Measurements from ENCODE around the gene RNF146.
"Not testable (repeated sequence)": the region's sequence is repeated elsewhere in the genome, so short reads cannot be mapped to it uniquely, and the experiment has no call there.

Gene RNF146

DNA sequence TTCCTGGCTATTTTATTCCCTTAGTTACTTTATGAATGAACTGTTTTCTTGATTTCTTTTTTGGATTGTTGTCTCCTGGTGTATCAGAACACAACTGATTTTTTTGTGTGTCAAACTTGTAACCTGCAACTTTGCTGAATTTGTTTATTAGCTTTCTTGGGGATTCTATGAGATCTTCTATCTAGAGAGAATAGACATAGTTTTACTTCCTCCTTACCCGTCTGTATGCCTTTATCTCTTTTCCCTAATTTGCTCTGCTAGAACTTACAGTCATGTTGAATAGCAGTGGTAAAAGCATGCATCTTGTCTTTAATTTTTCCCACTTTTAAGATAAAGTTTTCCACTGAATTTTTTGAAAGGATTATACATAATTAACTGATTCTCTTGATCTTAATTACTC is 13.2 kb downstream of the RNF146 start:
- no peak overlapping the region for H3K27ac ChIP-seq
- DNase-seq (ENCODE audit: low read depth, low spot score): no peak

DNA sequence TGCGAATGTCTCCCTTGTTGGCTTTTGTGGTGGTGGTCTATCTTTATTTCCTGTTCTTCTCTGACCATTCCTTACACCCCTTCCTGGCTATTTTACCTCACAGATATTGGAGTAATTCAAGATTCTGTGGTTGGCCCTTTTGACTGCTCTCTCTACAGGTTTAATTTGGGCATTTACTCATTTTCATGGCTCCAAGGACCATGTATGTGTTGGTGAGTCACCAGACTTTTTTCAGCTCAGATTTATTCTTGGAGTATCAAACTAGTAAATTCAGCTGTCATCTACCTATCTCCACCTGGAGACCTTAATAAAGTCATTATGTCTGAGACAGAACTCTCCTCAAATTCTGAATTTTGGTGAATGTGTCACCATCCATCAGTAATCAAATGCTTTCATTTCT is 15.5 kb downstream of the RNF146 start:
- no peak for DNase-seq (ENCODE audit: low read depth, low spot score)

DNA sequence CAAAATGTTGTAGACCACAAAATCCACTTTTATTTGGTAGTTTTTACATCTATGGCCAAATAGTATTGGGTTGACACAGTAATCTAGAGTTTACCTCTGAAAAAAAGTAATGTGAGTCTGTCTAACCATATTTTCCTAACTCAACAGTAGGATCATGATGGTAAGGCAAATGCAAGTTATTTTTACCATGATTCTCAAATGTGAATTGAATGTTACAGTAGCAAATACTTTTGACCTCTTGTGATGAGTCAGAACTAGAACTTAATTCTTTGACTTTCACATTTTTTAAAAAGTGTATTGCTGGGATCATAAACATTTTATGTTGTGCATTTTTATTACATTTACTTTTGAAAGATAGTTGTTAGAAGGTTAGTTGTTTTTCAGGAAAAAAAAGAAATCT is 22.0 kb downstream of the RNF146 start:
- H3K27ac ChIP-seq: no peak overlapping the region

More for the DNA sequence above, 15.5 kb downstream of the RNF146 start:
- H3K27ac ChIP-seq: no peak overlapping the region

DNA sequence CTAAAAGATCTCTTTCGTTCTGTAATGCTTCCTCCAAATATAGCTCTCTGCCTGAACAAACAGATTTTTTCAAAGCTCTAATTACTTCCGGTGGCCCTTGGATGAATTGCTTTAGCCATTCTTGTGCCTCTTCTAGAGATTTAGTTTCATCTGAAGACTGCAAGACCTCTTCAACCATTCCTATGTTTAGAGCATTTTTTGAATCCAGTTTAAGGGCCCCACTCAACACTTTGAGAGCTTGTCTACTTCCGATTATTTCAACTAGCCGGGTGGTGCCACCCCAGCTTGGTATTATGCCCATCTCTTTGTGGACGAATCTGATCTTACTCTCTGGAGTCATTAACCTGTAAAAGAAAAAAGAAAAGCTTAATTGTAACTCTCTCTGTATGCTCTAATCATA is 23.3 kb downstream of the RNF146 start:
- no peak overlapping the region for H3K27ac ChIP-seq
- DNase-seq (ENCODE audit: low read depth, low spot score): no peak

More for the DNA sequence above, 22.0 kb downstream of the RNF146 start:
- DNase-seq (ENCODE audit: low read depth, low spot score): no peak

DNA sequence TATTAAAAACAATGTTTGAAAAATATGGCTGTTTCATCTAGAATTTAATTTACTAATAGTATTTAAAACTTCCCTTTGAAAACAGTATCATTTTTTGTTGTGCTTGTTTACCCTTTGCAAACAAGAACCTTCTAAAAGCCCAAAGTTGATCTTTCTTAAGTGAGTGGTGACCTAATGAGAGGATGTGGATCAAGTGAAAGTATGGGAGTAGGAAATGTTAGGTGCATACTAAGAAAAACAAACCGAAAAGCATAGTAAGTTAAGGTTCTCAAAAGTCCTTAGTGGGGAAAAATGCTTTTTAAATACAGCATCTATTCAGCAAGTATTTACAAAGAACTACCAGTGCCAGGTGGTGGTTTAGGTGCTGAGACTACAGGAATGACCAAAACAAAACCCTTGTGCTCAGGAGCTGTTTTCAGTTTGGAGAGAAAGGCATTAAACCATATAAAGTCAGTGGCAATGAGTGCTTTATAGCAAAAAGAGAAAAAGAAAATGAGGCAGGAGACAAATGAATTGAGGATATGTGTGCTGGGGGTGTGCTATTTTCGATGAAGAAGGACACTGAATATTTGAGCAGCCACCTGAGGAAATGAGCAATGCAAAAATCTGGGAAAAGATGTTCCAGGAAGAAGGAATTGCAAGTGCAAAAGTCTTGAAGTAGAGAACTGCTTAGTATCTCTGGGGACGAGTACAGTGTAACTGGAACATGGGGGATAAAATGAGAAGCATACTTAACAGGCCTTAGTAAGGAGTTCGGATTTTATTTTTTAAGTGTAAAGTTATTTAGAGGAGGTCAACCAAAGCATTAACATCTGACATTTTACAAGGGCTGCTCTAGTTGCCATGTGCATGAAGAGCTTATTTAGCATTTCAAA is 24.0 kb downstream of the RNF146 start:
- no peak overlapping the region for H3K27ac ChIP-seq
- no peak for DNase-seq (ENCODE audit: low read depth, low spot score)

DNA sequence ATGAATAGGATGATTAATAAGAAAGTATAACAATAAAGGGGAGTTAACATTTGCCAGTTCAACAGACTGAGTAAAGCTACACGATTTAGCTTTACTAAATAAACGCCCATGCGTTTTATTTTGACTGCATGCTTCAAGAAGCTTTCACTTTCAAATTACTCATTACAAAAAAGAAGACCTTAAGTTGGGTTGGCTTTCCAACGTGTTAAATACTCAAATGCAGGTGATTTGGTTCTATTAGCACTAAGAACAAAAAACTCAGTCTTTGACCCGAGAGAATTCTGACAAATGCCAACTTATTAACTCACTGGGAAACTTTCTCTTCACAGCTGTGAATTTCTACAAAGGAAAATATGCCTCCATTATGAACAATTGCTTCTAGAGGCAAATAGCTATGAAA is 24.8 kb downstream of the RNF146 start:
- no peak overlapping the region for H3K27ac ChIP-seq
- DNase-seq (ENCODE audit: low read depth, low spot score): no peak

DNA sequence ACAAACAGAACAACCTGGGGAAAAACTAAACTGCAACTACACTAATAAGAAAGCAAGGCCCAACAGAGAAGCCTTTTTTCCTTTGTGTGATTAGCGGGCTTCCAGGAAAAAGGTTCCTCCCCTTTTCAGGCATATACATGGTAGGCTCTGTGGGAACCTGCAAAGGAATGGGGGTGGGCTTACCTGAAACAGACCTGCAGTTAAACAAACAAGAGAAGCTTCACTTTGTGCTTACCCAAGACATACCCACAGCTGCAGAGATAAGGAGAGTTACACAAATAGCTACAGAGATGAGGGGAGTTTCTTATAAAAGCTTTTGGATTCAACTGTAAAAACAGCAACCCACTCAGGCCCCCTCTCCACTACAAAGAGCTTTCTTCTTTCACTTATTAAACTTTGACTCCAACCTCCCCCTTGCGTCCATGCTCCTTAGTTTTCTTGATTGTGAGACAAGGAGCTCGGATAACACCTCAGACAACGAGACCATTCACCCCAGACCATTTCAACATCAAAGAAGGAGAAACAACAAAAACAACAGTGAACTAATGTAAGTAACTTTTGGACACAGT is 30.9 kb downstream of the RNF146 start:
- H3K27ac ChIP-seq: no peak overlapping the region
- no peak for DNase-seq (ENCODE audit: low read depth, low spot score)

DNA sequence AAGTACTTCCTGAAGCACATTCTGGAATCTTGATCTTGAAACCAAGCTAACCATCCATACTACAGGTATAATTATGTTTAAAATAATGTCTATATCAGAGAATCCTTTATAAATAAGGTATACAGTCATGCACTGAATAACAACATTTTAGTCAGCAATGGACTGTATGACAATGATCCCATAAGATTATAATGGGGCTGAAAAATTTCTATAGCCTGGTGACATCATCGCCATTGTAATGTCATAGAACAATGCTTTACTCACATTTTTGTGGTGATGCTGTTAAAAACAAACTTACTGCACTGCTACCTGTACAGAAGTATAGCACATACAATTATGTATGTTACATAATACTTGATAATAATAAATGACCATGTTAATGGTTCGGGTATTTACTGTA is 31.8 kb downstream of the RNF146 start:
- no peak for DNase-seq (ENCODE audit: low read depth, low spot score)
- no peak overlapping the region for H3K27ac ChIP-seq

DNA sequence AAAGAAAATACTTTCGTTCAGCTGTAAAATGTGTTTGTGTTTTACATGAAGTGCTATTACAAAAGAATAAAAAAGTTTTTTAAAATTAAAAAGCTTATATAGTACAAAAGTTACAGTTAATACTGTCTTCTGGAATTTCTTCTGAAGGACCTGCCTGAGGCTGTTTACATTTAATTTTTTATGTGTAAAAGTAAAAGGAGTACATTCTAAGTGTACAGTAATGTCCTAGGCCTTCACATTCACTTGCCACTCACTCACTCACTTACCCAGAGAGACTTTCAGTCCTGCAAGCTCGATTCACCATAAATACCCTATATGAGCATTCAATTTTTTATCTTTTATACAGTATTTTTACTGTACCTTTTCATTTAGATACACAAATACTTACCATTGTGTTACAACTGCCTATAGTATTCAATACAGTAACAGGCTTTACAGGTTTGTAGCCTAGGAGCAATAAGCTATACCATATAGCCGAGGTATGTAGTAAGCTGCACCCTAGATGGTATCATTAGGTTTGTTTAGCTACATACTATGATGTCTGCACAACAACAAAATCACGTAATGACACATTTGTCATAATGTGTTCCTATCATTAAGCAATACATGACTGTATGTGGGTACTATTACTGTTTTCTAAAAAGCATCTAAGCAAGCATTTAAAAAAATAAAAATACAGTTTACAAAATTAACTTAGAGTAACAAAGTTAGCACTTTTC is 33.0 kb downstream of the RNF146 start:
- no peak overlapping the region for H3K27ac ChIP-seq
- DNase-seq (ENCODE audit: low read depth, low spot score): no peak

DNA sequence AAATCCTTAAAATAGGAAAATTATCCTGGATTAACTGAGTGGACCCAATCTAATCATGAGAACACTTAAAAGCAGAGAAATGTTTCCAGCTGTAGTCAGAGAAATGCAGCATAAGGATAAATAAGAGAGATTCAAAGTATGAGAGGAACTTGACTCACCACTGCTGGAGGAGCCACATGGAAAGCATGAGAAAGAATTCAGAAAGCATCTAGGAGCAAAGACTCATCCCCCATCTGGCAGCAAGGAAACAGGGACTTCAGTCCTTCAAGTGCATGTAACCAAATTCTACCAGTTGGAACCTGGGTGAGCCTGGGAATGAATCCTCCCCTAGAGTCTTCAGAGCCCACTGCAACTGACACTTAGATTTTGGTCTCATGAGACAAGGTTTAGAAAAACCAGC is 33.7 kb downstream of the RNF146 start:
- no peak overlapping the region for H3K27ac ChIP-seq
- no peak for DNase-seq (ENCODE audit: low read depth, low spot score)

DNA sequence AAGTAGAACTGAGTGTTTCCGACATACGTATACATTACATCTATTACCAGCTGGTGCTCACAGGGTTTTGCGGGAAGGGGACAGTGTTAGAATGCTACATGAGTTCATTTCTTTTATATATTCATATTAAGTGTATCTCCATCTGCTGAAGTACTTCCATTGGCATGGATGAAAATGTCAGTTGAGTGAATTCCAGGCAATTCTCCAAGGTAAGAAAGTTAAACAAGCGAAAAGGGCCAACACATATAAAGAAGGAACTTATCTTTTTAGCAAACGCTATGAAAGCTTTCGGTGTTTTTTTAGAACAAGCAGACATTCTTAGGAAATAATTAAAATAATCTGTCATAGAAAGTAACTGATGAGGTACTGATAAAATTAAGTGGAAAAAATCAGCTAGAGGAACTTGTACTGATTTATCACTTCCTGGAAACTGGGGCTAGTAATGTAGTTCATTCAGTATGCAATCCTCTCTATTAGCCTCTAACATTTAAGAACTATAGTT is 34.6 kb downstream of the RNF146 start:
- H3K27ac ChIP-seq: no peak overlapping the region
- no peak for DNase-seq (ENCODE audit: low read depth, low spot score)

DNA sequence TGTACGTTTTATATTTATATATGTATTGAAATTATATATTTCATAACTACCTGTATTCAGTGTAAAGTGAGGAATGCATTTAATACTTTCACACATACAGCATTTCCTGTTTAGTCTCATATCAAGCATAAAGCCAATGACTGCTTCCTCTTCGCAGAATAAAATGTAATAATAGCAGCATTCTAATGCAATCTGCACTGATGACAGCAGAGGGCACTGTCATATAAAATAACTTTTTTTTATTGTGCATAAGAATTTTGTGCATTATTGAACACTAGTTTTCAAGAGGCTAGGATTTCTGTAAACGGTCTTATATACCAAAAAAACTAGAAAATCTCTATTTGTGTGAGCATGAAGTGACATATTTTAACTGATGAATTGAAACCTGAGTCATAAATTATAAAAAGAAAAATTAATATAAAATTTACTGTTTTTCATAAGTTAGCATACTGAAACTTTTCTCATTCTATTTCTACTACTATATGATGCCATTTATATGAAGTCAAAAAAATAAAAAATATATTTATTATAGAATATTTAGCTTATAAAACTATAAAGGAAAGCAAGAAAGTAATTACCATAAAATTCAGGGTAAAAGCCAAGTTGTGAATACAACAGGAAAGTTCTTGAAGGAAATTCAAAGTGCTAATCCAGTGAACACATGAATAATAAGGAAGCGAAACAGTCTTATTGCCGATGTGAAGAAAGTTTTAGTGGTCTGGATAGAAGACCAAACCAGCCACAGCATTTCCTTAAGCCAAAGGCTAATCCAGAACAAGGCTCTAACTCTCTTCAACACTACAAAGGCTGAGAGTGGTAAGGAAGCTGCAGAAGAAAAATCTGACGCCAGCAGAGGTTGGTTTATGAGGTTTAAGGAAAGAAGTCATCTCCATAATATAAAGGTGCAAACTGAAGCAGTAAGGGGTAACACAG is 36.3 kb downstream of the RNF146 start:
- no peak for DNase-seq (ENCODE audit: low read depth, low spot score)
- H3K27ac ChIP-seq: no peak overlapping the region

DNA sequence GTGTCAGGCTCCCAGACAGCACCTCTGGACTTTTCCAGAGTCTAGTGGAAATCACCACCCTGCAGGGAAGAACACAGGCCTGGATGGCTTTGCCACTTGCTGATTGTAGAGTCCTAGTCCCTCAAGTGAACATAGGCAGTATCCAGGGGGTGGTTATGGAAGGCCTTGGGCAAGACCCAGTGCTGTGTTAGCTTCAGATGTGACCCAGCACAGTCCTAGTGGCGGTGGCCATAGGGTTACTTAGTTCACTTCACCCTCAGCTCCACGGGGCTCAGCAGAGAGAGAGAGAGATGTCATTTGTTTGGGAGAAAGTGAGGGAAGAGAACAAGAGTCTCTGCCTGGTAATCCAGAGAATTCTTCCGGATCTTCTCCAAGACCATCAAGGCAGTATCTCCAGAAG is 37.3 kb downstream of the RNF146 start:
- no peak overlapping the region for H3K27ac ChIP-seq
- no peak for DNase-seq (ENCODE audit: low read depth, low spot score)

DNA sequence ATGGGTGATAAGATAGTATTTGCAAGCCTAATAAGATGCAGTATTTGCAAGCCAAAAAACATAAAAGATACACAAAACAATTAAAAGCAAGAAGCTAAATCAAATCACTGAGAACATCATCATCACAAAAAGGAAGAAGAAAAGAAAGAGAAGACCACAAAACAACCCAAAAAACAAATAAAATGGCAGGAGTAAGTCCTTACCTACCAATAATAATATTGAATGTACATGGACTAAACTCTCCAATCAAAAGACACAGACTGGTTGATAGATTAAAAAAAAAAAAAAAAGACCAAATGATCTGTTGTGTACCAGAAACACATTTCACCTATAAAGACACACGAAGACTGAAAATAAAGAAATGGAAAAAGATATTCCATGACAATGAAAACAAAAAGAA is 39.1 kb downstream of the RNF146 start:
- no peak for DNase-seq (ENCODE audit: low read depth, low spot score)
- no peak overlapping the region for H3K27ac ChIP-seq

DNA sequence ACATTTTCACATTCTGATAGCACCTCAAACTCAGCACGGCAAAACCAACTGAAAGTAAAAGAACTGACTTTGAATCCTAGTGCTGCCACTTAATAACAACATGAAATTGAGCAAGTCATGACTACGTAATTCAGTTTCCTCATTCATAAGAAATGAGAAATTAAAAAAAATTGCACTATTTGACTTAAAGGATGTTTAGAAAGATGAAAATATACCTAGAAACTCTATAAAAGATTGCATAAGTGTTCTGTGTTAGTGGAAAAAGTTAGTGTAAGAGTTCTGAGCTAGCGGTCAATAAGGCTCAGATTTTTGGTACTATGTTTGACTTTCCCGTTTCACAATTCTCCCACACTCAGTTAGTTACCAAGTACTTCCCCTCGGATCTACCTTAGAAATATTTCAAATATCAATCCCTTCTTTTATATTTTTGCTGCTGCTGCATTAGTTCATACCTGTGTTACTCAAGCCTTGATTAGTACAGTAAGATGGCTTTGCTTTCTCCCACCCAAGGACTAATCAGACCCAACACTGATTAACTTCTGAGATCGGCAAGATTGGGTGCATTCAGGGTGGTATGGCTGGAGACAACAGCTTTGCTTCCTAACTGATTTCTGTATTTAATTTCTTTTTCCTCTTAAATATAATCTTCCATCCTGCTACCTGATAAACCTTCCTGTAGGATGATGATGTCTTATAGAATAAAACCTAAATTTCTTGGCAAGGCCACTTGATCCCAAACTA is 50.9 kb downstream of the RNF146 start:
- no peak for DNase-seq (ENCODE audit: low read depth, low spot score)
- H3K27ac ChIP-seq: no peak overlapping the region

DNA sequence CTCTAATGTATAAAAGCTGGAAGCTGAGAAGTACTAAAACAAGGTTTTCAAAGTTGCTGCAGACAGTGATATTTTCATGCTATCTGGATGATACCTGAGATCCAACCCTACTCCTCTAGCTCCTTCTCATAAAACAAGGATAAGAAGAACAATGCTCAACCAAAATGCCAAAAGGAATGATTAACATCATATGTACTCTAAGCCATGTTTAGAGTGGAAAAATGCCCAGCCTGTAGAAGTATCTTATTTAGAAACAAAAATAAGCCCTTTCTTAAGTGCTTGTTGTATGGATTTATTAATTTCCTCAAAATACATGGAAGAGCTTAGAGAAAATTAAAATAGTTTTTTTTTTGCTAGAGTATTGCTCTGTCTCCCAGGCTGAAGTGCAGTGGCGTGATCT is 53.0 kb downstream of the RNF146 start:
- DNase-seq (ENCODE audit: low read depth, low spot score): no peak
- no peak overlapping the region for H3K27ac ChIP-seq

DNA sequence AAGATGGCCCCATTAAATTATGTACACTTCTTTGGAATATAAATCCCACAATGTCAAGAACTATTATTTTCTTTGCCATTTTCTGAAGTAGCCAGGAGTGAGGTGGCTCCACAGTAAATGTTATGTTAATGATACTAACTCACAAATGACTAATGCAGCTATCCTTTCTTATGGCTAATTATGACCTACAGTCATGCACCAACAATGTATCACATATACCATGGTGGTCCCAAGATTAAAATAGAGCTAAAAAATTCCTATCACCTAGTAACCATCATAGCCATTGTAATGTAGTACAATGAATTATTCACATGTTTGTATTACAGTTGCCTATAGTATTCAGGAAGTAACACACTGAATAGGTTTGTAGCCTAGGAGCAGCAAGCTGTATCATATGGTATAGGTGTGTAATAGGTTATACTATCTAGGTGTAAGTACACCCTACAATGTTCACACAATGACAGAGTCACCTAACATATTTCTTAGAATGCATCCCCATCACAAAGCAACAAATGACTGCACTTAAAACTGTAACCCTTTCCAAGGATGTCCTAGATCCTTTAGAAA is 61.5 kb downstream of the RNF146 start:
- no peak overlapping the region for H3K27ac ChIP-seq
- no peak for DNase-seq (ENCODE audit: low read depth, low spot score)

DNA sequence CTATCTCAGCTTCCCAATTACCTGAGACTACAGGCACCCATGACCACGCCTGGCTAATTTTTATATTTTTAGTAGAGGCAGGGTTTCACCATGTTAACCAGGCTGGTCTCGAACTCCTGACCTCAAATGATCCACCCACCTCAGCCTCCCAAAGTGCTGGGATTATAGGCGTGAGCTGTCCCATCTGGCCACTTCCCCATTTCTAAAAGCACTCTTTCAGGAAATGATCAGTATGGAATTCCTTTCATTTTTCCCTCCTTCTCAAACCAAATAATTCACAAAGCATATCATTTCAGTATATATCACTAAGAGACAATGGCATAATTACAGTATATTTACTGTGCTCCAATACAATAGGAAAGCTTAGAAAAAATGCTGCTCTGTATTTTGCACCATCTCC is 64.6 kb downstream of the RNF146 start:
- DNase-seq (ENCODE audit: low read depth, low spot score); H3K27ac ChIP-seq: not testable (repeated sequence)

DNA sequence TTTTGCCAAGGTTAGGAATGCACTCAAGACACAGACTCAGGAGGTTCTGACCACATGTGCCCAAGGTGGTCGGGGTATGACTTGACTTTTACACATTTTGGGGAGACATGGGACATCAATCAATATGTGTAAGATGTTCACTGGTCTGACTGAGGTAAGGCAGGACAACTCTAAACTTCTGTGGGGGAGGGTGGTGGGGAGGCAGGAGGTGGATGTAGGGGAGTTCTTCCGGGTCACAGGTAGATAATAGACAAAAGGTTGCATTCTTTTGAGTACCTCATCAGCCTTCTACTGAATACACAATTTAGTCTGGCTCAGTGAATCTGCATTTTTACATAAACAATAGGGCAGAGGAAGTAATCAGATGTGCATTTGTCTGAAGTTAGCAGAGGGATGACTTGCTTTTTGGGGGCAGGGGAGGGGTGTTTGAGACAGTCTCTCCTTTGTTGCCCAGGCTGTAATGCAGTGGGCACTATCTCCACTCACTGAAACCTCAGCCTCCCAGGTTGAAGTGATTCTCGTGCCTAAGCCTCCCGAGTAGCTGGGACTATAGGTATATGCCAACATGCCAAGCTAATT is 65.8 kb downstream of the RNF146 start:
- no peak for DNase-seq (ENCODE audit: low read depth, low spot score)
- no peak overlapping the region for H3K27ac ChIP-seq
